SK-MEL-5 (cell line): ENCODE measurements around the gene C3orf38. TPM values are rescaled to one million over a fixed set of nuclear protein-coding genes. Genes with fewer than 3 reads are reported as not detected.
"Not testable (repeated sequence)": the region's sequence is repeated elsewhere in the genome, so short reads cannot be mapped to it uniquely, and the experiment has no call there.

Source experiments
- DNase-seq: peaks from one replicate; pipeline ENCODE4 v3.0.0-alpha.2; 2016; ENCODE audit warnings: low read depth, low spot score
- in situ Hi-C: cut with HindIII; loops from 2 replicates; pipeline ENCODE4 v1.10.0; 2016; ENCODE audit warnings: low sequenced_read_pairs, high pct_unique_total_duplicates, low pct_unique_long_range_greater_than_20kb
- total RNA-seq: library from RNA; depleted of rRNA; stranded (reverse); fragments of >200 nt; shearing (Covaris generic); gene quantifications from 2 replicates; pipeline ENCODE4 v1.2.3, GENCODE V29; 2014

The C3orf38 gene
- total RNA-seq, 1 experiment from 2014 or later: 23.9 TPM

DNA sequence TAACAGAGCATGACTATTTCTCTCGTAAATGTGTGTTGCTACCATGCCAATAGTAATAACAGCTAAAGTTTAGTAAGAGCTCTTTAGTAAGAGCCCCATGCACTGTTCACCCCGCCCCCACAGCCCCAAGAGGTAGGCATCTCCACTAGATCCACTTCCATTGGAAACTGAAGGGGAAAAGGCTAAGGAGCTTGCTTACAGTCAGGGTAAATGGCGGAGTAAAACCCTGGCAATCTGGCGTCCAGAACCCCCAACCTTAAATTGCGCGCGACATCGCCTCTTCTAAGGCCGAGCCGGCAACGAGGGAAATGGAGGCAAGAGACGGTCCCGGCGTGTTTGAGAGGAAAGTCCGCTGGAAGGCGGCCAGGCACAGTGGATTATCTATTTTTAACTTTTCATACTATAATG, 654 bp upstream of the C3orf38 start:
- DNase-seq: peak; percentile 40
- in situ Hi-C loops: no loop called here

DNA sequence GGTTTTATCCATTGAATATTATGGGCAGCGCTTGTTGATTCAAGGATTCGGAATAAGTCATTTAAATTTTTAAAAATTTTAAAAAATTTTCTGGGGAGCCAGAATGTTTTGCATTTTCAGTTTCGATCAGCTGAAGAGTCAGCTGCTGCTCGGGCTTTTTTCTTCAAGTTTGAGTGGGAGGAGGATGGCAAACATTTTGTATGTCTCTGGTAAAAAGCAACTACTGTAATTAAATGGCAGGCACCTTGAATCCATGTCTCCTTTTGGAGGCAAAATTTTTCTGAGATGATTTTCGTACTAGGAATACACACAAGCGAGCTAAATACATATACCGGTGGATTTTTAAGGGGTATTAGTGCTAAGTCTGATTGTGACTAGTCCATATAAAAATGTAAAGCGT, 612 bp downstream of the C3orf38 start:
- no peak for DNase-seq
- in situ Hi-C loops: no loop called here

GRCh38 chr3:88150806-88151205, 1.0 kb downstream of the C3orf38 start:
- no peak for DNase-seq
- in situ Hi-C loops: no loop called here

GRCh38 chr3:88151358-88151757, 1.6 kb downstream of the C3orf38 start:
- DNase-seq: no peak
- in situ Hi-C loops: no loop called here

DNA sequence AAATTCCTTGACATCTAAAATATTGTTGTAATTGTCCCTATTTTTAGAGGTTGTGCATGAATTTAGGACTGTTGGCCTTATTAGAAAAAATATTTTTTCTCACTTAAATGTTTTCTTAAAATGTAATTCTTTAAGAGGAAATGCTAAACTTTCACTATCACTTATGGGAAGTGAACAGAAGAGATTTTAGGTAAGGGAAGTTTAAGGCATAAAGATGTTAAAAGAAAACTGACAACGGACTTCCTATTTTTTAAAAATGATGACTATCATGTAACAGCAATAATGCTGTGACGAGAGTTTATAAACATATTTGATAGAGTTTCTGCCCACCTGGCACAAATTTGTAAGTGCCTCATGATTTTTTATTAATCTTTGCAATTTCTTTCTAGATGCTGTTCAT, 3.1 kb downstream of the C3orf38 start:
- in situ Hi-C loops: no loop called here
- no peak for DNase-seq

GRCh38 chr3:88166419-88166971, 16.7 kb downstream of the C3orf38 start:
- in situ Hi-C loops: no loop called here
- DNase-seq: no peak

DNA sequence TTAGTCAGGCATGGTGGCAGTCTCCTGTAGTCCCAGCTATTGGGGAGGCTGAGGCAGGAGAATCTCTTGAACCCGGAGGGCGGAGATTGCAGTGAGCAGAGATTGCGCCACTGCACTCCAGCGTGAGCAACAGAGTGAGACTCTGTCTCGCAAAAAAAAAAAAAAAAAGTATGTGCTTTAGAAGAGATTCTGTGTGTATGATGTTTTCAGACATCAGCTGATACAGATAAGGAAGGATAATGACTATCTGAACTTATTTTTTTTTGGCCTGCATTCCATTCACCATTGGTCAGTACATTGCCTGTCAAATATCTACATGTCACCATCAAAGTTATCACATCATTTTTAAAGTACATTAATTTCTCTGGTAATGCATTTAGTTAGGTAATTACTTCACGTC, 17.4 kb downstream of the C3orf38 start:
- in situ Hi-C loops: no loop called here
- DNase-seq: no peak

DNA sequence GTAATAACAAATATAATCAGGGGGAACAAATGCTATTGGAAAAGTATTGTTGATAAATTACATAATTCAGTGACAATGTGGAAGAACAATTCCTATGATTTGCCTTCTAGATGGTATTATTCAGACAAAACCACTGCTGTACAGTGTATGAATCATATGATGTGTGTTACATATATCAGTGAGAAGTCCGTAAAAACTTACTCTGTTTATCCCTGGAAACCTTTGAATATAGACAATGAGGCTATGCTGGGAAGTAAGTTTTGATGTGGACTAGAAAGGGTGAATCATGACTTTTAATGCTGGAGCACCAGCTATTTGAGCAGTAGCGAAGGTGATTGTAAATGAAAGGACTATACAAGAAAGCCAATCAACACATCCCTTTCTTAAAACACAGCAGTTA, 17.9 kb downstream of the C3orf38 start:
- DNase-seq: no peak
- in situ Hi-C loops: no loop called here

- DNase-seq: no peak
Measured at GRCh38 chr3:88168171-88168570, 18.4 kb downstream of the C3orf38 start.

GRCh38 chr3:88180398-88180999, 30.7 kb downstream of the C3orf38 start:
- in situ Hi-C loops: no loop called here

More at GRCh38 chr3:88168171-88168570, 18.4 kb downstream of the C3orf38 start:
- in situ Hi-C loops: no loop called here

DNA sequence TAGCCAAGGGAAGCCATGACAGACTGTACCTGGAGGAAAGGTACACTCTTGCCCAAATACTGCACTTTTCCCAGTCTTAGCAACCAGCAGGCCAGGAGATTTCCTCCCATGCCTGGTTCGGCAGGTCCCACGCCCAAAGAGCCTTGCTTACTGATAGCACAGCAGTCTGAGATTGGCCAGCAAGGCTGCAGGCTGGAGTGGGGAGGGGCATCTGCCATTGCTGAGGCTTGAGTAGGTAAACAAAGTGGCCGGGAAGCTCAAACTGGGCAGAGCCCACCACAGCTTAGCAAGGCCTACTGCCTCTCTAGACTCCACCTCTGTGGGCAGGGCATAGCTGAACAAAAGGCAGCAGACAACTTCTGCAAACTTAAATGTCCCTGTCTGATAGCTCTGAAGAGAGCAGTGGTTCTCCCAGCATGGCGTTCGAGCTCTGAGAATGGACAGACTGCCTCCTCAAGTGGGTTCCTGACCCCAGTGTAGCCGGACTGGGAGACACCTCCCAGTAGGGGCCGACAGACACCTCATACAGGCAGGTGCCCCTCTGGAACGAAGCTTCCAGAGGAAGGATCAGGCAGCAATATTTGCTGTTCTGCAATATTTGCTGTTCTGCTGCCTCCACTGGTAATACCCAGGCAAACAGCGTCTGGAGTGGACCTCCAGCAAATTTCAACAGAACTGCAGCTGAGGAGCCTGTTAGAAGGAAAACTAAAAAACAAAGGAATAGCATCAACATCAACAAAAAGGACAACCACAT, 32.6 kb downstream of the C3orf38 start:
- DNase-seq, in situ Hi-C loops: not testable (repeated sequence)

More at GRCh38 chr3:88180398-88180999, 30.7 kb downstream of the C3orf38 start:
- DNase-seq: peak; percentile 84

DNA sequence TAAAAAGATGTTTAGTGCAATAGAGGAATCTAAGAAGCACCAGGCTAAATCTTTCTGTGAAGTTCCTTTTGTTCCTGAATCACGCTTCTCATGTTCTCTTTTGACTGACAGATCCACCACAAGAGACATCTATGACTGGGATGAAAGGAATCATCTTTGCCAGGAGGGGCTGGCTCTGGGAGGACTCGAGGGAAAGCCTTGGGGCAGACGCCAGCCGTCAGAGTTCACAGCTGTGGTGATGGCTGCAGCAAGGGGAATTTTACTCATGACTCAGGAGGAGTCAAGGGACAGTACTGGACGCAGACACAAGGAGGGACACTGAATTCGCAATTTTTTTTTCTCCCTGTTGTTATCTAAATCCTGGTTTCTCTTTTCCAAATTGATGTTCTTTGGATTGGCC, 38.7 kb downstream of the C3orf38 start:
- DNase-seq: peak; percentile 56

DNA sequence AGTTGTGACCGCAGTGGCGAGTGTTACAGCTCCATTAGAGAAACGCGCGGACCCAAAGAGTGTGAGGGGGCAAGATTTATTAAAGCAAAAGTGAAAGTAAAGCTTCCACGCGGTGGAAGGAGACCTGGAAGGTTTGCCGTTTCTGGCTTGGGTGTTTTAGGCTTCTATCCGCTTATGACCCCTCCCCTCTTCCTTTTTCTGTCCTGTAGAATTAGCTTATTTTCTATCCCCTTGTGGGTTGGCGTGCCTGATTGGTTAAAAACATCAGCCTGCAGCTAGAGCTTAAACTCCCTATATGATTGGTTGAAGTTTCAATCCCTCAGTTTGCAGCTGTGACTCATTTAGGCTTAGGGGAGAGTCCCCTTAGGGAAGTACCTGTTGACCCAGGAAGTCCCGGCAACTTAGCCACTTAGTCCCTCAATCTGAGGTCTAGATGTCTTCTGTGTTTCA, 39.6 kb downstream of the C3orf38 start:
- peak; percentile 42 for DNase-seq
- in situ Hi-C loops: no loop called here

More for the DNA sequence above, 38.7 kb downstream of the C3orf38 start:
- in situ Hi-C loops: no loop called here

GRCh38 chr3:88191872-88192409, 42.2 kb downstream of the C3orf38 start:
- no peak for DNase-seq
- in situ Hi-C loops: no loop called here

DNA sequence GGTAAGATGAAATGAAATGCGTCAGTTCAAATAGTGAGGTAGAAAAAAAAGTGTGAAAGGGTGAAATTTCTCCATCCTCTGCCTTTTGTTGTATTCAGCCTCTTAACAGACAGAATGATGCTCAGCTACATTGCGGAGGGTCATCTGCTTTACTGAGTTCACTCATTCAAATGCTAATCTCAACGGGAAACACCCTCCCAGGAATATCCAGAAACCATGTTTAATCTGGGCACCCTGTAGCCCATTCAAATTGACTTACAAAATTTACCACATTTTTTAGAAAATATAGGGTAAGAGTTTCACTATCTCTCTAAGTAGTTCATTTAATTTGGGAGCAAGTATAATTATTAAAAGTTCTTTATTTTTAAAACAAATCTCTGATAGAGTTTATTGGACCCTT, 42.9 kb downstream of the C3orf38 start:
- in situ Hi-C loops: no loop called here

GRCh38 chr3:88195951-88196434, 46.2 kb downstream of the C3orf38 start:
- in situ Hi-C loops: no loop called here
- no peak for DNase-seq

More for the DNA sequence above, 42.9 kb downstream of the C3orf38 start:
- no peak for DNase-seq

DNA sequence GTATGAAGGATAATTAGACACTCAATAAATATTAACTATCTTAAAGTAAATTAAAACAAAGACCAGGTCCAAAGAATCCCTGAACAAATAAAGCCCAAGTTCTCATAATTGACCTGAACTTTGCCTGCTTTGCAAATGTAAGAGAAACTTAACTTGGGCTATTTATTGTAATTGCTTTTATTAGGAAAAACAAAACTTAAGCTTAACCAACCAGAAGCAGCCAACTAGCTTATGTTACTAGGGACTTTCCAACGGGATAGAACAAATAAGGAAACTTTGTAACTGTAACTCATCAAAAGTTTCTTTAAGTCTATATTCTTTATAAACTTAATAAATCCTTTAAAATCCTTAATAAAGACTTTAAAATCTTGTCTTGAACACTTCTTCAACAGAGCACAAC, 48.4 kb downstream of the C3orf38 start:
- DNase-seq: no peak
- in situ Hi-C loops: no loop called here

DNA sequence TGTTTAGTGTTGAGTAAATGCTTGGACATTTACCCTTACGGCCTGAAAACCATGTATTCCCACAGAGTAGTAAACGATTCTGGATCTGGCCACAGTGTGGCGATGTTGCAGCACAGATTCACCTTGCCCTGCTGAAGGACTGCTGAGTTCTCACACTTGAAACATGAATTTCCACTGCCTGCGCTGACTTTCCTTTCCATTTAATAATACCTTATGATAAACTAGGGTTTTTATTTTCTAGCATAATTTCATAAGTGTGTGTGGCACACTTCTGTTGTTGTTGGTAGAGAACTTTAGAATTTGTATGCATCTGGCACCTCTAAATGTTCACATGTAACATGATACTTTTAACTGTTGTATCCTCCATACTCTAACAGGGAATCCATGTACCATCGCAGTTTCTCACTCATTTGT, 53.9 kb downstream of the C3orf38 start:
- in situ Hi-C loops: no loop called here
- DNase-seq: peak; percentile 80
